Peyer's patch (tissue), 4 donors: ENCODE results near the gene PDE4D.

Source experiments
- POLR2A ChIP-seq, 2 donors: fragments of 450-650 bp; IDR thresholded peaks; one replicate each; pipeline ENCODE4 v1.5.1; 2017; ENCODE audit warnings: antibody characterized with exemption in 2 of 2, mild to moderate bottlenecking in 2 of 2, moderate library complexity in 2 of 2
- TF ChIP-seq, protein P1 (sequence below), 6 experiments: fragments of 450-650 bp in 4 of 6; fragments of 200-600 bp in 2 of 6; sonication (generic) in 1 of 6; IDR thresholded peaks; one replicate each; pipeline ENCODE4 v1.5.1; 2017 to 2019; ENCODE audit warnings: antibody characterized with exemption in 6 of 6, mild to moderate bottlenecking in 3 of 6, moderate library complexity in 1 of 6

DNA sequence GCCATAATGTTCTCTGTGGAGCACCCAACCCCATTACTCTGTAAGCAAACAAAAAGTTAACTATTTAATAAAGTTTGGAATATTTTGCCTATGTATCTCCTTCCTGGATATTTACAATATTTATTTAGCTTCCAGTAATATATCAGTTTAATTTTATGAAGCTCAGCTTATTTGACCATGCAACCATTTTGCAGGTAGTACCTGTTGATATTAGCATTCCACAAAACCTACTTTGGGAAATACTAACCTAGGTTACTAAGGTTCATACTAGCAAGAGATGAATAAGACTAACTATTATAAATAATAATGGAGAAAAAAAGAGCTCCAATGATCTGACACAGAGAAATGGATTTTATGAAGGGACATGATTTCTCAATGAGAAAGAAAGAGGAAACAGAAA is 506.4 kb downstream of the PDE4D start:
- TF ChIP-seq, protein P1, sequence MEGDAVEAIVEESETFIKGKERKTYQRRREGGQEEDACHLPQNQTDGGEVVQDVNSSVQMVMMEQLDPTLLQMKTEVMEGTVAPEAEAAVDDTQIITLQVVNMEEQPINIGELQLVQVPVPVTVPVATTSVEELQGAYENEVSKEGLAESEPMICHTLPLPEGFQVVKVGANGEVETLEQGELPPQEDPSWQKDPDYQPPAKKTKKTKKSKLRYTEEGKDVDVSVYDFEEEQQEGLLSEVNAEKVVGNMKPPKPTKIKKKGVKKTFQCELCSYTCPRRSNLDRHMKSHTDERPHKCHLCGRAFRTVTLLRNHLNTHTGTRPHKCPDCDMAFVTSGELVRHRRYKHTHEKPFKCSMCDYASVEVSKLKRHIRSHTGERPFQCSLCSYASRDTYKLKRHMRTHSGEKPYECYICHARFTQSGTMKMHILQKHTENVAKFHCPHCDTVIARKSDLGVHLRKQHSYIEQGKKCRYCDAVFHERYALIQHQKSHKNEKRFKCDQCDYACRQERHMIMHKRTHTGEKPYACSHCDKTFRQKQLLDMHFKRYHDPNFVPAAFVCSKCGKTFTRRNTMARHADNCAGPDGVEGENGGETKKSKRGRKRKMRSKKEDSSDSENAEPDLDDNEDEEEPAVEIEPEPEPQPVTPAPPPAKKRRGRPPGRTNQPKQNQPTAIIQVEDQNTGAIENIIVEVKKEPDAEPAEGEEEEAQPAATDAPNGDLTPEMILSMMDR (IDR thresholded peaks at IDR 0.05), result no peak
- no peak for TF ChIP-seq POLR2A (IDR thresholded peaks at IDR 0.05)
